ENCODE data around the gene ZNF474. TPM values are rescaled to one million over a fixed set of nuclear protein-coding genes. Genes with fewer than 3 reads are reported as not detected.
"Not testable (repeated sequence)": the region's sequence is repeated elsewhere in the genome, so short reads cannot be mapped to it uniquely, and the experiment has no call there.

ZNF474 gene
- not detected for total RNA-seq

DNA sequence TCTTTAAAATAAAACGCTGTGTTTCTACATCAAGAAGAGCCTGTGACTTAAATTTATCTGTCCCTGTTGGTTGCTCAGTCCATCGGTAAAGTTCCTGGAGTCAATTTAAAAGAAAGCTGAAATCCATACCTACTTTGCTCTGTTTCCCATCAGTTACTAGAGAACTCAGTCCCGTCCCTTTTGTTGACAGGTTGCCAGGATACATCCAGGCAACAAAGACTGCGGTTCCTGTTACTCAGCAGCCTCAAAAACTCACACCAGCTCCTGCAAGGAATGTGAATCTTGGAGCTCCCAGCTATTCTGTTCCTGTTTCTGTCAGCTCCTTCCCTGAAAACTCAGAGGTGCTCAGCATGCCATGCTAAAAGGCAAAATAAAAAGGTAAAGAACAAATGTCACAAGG lies at the start of gene ZNF474:
Gene ZNF474 (plus strand): TSS at position 241 of the 400 bp plus-strand sequence. CDS start 22,445 bp downstream, outside the sequence.
- no peak for DNase-seq

DNA sequence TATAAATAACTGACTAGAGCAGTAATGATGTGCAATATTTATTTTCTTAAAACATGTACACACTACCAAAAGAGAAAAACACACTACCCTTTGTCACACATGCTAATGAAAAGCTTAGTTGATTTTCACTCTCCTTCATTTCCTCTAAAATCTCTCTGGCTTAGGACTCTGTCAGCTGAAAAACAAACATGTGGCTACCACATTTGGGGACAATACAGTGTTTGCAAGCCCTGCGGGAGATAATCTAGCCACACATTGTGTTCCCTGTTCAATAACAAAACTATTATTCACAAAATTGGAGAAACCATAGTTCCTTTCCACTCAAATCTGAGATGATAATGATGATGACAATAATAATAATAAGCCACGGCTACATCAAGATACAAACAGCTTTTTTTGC lies 47.8 kb upstream of the ZNF474 start:
- no peak for DNase-seq

DNA sequence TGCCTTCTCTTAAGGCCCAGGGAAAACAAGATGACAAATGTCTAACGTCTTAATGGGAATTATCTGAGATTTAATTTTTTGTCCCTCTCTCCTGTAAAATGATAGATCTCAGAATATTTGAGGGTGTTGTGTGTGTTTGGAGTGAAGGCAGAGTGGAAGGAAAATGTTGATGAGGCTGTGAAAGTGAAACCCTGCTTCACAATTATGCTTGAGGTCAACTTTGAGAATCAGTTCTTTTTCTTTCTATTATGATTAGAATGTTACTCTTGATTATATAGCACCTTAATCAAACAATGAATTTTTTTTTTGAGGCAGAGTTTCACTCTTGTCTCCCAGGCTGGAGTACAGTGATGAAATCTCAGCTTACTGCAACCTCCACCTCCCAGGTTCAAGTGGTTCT lies 45.8 kb upstream of the ZNF474 start:
- no peak for DNase-seq

DNA sequence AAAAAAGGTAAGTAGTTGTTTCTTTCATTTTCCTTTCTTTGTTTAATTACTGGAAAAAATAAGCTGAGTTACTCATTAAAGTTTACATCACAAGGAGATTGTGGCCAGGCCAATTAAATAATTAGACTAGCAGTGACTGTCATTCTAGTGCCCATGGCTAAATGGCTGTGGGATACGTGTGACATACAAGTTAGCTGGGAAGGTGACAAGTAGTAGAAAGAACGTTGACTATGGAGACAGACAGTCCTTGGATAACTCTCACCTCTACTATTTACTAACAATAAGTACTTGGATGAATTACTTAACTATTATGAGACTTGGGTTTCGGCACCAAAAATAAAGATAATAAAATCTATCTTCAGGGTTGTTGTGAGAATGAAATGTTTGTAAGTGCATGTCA lies 44.3 kb upstream of the ZNF474 start:
- no peak for DNase-seq

DNA sequence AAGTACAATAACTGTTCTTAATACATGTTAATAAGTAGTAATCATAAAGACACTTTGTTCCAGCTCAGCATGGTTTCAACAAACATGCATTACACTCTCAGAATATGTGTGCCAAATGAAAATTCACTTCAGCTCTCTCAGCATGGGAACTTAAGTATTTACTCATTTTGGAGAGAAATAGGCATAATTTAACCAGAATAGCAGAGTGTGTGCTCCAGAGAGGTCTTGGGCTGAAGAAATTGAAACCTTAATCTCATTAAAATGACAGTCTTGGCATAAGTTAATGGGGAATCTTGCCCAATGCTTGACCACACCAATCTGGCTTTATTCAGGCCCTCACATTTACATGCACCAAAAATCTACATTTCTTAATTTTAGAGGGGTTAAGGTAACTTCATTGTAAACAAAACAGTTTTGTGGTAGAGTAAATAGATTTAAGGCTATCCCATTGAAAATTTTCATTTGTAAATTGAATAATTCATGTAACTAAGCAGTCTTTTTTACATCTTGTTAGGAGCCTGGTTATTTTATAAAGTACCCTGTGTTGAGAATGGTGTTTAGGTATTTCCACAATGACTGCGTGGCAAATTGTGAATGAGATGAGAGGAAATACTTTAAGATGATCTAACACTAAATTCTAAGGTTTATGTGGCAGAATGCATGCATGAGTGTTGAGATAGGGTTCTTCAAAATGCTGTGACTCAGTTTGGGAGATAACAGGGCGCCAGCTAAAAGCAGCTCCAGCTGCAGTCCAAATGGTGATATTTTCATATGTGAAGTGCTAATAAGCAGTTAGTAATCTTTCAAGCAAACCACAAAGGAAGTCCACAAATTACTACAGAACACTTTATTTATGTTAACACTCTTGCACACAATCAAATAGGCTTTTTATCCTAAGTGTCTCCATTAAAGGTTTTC lies 40.0 kb upstream of the ZNF474 start:
- no peak for DNase-seq

DNA sequence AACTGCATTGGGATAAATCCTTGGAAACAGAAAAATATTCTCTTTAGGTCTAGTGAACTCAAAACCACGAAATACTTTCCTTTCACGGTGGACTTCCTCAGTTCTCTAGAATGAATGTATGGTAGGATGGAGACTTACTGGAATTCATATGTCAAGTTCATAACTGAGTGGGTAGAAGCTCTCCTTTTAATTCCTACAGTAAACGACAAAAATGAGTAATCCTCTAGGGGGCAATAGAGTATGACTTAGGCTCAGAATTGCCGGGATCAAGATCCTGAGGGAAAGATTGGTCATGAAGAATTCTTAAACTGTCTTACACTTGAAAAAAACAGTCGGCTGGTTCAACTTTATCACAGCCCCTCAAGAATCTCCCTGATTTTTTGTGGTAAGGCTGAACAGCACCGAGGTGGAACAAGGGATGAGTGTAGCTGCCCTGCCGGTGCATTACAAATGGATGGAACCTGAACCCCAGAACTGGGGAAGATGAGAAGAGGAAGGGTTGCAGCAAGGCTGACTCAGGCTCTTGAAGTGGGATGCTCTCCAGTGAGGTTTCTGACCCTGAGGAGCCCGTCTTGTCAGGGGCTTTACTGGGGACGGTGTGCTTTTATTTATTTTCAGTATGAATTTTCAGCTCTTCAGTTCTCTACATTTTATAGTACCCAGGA lies 37.3 kb upstream of the ZNF474 start:
- no peak for DNase-seq

DNA sequence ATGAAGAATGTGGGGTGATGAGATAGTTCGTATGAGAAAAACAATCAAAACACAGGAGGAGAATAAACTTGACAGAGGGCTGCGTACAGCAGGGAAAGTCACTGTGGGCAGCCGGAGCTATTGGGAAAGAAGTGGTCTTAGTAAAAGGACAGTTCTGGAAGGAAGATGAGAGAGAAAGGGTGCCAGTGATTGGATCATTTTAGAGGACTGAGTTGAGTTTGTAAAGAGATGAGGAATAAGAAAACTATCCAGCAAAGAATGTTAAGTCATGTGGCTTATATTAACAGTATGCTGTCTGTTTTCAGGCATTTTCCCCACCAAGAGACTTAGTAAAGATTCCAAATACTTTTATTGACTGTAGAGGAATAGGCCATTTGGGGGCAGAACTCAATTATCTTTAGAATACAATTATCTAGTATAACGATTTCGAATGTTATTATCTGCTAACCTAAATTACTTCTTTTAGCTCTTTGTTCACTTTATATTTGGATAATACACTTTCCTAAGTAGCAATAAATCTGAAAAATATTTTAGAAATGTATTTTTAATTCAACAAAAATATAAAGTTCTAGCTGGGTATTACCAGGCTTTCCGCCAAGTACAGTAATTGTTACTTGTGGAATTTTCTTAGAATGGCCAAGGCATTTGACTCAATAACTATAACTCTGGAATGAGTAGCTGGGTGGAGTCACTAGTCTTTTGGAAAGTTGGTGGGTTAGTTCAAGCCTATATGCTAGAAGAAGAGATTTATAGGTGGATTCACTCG lies 35.7 kb upstream of the ZNF474 start:
- DNase-seq: no peak

DNA sequence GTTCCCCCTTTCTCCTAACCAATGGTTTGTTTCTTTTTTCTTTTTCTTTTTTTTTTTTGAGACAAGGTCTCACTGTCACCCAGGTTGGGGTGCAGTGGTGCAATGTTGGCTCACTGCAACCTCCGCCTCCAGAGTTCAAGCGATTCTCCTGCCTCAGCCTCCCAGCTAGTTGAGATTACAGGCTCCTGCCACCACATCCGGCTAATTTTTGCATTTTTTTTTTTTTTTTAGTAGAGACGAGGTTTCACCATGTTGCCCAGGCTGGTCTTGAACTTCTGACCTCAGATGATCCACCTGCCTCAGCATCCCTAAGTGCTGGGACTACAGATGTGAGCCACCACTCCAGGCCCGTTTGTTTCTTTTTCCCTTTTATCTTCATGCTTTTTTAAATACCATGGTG lies 35.1 kb upstream of the ZNF474 start:
- not testable (repeated sequence) for DNase-seq

DNA sequence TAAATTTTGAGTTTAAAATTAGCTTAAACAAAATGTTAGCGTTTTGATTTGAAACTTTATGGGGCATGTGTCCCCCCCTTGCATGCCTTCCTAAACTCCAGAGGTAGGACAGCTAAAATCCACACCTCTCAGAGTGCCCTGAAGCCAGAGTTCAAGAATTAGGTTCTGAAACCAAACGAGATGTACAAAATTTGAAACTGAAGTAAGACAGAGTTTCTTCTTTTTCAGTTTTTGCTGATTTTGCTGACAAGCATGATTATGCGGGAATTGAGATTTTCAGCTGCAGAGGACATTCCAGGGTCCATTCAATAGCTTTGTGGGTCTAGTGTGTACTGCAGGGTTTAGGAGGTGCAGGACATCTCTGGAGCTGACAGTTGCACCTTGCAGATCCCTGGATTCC lies 34.2 kb upstream of the ZNF474 start:
- no peak for DNase-seq

DNA sequence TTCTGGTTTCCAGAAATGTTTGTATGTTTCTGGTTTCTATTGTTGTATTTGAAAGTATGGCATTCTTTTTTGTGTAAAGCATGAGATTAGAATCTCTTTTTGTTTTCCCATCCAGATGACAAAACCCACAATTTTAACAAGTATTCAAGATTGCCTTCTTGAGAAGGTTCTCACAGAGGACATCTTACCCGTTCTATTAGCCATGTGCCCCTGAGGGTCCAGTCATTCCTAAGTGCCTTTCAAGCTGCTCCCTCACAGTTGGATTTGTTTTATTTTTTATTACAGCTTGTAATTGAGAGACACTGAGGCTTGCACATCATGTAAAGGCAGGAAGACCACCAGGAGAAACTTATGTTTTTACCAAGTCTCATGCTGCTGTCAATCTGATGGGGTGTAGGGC lies 32.0 kb upstream of the ZNF474 start:
- no peak for DNase-seq

DNA sequence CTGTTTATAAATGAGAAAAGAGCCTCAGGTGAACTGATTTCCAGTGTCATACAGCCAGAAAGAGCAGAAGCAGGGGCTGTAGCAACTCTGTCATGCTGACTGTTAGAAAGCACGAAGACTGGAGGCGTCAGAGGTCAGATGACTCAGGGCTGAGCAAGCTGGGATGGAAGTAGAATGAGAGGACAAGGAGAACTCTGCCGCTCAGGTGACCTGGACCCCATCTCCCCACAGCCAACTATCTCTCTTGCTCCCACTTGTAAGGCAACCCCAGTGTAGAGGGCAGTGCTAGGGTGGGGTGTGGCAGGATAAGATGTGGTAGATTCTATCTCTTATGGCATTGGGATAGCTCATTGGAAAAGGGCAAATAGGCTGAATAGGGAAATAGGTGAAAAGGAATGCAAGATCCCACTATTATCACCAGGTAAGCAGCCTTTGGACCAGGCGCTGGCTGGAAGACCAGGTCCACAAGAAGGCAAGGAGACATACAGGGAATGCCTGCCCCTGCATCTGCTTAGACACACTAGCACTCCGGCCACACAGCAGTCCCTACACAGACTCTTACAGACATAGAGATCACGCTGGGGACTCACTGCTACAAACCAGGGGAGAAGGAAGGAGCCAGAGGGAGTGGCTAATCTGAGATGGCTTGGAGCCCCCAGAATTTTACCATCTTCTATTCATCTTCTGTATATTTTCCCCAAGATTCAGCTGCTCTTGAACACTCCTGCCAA lies 30.1 kb upstream of the ZNF474 start:
- DNase-seq: no peak

DNA sequence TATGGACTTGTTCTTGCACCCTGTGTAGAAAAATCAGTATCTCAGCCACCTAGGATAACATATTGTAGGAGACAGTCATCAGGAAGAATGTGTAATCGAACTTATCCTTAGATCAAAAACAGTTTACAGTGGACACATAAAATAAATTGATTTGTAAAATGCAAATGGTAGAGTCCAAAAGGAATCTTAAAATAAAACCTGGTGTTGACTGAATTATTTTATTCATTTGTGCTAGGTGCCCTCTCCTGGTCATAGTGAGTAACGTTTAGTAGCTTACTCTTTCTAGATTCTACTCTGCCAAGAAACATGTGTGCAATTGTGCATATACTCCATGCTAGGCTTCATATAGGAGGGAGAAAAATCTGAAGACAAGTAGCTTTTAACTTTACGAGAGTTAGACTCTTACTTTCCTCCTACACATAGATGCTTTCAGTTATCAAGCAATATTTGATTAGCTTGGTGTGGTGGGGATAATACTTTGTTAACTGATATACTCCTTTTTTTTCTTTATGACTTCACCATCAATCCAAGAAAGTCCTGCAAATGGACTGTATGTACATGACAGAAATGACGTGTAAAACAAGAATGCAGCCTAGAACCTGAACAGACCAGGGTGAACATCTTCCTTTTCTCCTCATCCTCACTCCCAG lies 27.6 kb upstream of the ZNF474 start:
- no peak for DNase-seq

DNA sequence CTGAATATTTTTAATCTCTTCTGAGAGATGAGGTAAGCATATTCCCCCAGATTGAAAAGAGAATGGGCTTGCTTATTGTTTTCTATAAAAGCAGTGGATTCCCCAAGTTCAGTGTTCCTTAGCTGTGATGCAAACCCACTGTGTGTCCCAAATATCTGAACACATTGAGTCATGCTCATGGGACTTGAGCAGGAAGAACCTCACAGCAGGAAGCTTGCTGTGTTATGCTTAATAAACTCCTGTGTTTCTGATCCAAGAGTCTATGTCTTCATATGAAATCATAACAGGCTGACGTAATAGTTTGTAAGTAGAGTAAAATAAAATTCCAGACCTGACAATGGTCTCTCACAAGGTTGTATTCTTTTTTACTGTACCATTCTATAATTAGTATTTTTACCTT lies 26.5 kb upstream of the ZNF474 start:
- no peak for DNase-seq

DNA sequence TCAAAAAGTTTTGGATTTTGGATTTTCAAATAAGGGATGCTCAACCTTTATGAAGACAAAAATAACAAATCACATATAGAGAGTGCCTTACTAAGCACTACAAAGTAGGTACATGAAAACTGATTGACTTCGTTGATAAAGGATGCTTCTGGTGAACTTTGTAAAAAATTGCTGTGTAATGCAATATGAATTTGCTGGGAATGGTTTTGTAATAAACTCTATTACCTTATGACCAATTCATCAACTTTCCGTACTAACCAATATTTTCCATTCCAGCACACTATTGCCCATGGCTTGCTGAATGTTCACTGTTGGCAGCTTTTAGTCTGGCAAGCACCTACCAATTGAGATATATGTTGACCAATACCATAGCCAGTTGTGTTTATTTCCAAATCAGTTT lies 23.4 kb upstream of the ZNF474 start:
- DNase-seq: no peak

DNA sequence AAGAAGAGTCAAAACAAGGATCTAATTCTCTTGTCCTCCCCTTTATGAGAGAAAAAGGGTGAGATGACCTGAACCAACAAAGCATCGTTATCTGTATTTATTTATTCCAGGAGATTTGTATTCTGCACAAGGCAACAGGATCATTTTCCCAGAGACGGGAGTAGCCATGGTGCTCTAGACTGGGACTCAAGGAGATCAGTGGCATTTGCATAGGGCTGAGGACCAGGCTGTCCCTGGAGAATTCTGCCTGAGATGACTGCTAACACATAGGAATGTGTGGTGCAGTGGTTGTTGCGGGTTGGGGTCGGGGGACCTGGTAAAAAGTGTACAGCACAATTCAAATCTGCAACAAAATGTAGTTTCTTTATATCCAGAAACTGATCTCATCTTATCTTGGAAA lies 22.3 kb upstream of the ZNF474 start:
- DNase-seq: no peak

DNA sequence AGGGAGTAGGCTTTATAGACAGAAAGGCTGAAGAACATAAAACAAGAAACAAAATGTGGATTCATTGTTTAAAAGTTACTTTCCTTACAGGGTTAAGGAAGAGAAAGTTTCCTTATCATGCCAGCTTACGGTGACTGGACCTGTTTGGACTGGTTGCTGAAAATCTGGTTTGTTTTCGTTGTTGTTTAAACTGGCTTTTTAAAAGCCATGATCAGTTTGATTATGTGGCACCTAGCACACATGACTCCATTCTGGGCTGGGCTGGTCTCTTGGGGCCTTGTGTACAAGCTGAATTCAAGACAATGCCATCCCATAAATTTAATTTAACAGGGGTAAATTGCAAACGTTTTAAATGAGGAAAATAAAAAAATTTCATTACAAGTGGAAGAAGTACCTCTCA lies 18.4 kb upstream of the ZNF474 start:
- DNase-seq: no peak

DNA sequence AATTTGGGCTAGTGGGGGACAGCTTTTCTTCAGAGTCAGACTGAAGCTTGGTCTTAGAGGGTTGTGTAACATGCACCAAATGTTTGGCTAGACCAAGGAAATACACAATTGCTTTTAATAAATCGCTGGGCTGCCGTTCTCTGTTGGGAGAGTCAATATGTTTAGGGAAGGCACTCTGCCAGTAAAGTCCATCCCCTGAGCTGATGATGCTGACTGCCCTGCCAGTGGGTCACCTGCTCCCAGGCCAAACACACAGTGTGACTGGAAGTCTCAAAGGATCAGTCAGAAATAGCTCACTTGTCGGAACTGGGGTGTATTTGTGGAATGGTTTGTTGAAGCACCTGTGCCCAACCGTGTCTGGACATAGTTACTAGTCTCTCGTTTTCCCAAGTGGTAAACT lies 17.9 kb upstream of the ZNF474 start:
- no peak for DNase-seq

DNA sequence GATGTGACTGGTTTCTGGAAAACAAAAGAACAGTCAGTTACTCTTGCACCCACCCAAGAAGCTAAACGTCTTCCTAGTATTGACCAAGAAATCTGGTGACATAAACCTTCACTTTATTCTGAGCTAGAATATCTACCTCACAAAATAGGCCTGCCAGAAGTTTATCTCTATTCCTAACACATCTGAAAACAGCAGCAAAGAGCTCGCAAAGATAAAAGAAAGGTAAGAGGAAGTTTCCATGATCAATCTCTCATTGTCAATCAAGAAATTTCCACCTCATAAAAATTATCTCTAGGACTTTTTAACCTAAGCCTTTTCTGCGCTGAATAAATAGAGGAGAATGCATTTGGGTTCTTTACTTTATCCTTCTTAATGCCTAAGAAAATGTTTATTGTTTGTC lies 17.3 kb upstream of the ZNF474 start:
- DNase-seq: no peak

DNA sequence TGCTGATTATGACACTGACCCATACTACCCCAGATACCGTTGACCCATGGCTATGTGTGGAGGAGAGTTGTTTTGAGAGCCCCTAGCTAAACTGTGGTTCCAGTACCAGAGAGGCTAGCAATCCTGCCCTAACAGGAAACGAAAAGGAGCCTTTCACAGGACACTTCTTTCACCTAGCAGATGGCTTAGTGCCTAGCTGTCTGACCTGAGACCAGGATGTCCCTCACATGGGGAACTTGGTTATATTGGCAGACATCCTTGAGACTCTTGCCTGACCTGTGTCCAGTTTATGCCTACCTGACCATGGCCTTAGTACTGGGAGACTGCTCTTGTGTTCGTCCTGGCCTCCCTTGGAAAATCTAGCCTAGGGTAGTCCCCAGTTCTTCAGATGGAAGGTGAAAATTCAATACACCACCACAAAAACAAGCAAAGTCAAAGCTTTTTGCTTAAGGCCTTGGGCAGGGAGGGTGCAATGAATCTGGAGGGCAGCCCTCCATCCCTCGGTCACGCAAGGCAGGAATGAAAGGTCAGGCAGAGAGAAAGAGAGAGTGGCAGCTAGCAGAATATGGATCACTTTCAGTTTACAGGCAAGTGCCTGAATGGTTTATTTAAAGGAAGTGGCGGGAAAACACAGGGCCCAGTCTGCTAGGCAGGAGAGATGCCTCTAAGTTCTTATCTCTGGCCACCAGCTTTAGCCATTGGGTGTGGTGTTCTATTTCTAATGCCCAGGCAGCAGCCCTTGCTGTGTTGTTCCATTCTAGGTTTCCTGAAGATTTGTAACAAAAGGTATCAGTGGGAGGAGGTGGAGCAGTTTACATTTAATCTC lies 16.4 kb upstream of the ZNF474 start:
- no peak for DNase-seq

DNA sequence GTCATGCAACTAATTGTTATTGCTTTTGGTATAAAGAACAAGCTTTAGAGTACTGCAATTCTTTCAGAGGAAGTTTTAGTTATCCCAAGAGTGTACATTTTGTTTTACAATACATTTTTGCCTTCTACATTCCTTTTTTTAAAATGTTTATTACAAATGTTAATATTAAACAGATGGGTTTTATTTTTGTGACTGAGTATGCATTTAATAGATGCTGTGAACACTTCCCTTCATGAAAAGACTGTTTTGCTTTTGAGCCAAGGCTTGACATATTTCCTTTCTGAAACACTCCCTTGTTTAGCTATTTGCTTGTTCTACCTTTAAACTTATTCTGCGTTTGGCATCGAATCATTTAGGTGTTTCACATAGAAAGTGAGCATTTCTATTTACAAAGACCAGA lies 14.8 kb upstream of the ZNF474 start:
- no peak for DNase-seq

DNA sequence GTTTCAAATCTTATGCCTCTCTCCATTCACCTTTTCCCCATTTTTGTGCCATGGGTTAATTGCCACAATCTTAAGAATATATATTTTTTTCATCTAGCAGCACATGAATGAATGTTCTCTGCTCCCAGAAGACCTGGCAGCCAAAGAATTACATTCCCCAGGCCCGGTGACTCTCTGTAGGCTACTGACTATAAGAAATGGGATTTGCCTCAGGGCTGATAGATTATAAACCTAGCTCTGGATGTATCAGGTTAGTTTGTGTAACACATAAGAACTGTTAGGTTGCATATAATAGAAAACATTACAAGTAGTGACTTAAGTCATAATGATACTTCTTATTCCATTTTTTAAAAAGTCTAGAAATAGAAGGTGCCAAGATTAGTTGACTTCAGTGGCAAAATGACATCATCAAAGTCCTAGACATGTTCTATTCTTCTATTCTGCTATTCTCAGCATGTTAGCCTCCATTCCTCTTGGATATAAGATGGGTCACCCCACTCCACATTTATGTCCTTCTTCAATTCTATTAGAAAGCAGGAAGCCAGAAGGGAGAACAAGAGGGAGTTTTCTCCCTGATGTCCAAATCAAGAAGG lies 10.9 kb upstream of the ZNF474 start:
- no peak for DNase-seq

Measured in effector CD4-positive, alpha-beta T cell (primary cell).